K562 (cell line): Measurements from ENCODE around the gene DGCR8. TPM values are rescaled to one million over a fixed set of nuclear protein-coding genes. Genes with fewer than 3 reads are reported as not detected.

Experiments used
- ATAC-seq: fragments of 200-7000 bp; cut with Tn5 transposase; 3 replicates; pipeline ENCODE4 v1.9.1; 2020; ENCODE audit warnings: moderate library complexity
- BruUV-seq: library from RNA; stranded (reverse); fragments of 400-500 nt; replicated peaks from 2 replicates; lab custom pipeline; 2021; lab: Mats Ljungman, UMichigan
- CTCF ChIA-PET: fragments of 300-600 bp; formaldehyde crosslinking; extraction: SDS; loops from one replicate; lab custom pipeline; 2021; ENCODE audit warnings: low intra/inter-chr PET ratio; lab: Yijun Ruan, JAX
- POLR2A ChIA-PET: fragments of 300-600, 350-650 bp; sonication (Branson Sonifier 250); formaldehyde crosslinking; extraction: SDS; loops from one replicate; lab custom pipeline; 2021; ENCODE audit warnings: antibody characterized with exemption, inconsistent platforms; lab: Yijun Ruan, JAX
- DNase-seq, 4 experiments: peaks; one replicate each; pipeline versions ENCODE4 v3.0.0 to v3.0.0-alpha.2; 2011 to 2018; ENCODE audit warnings: low spot score in 3 of 4, mixed read lengths in 3 of 4; ENCODE audit errors: extremely low read depth in 1 of 4
- FAIRE-seq: peaks from 2 replicates; lab custom pipeline; 2011; peaks lifted over from hg19 to GRCh38; lab: Jason Lieb, UNC
- H2AFZ ChIP-seq: 2 replicates; pipeline ENCODE4 v1.6.0; 2011; ENCODE audit warnings: low read depth, low read length, control low read depth, inconsistent platforms
- H3K27ac ChIP-seq: fragments of 200-600 bp; 3 replicates; pipeline ENCODE4 v1.8.0; 2011; ENCODE audit warnings: low read depth, mild to moderate bottlenecking, control low read depth, inconsistent platforms, low read length, moderate library complexity, mixed read lengths; ENCODE audit errors: extremely low read depth
- H3K27me3 ChIP-seq, 2 experiments: fragments of 300-600 bp in 1 of 2; 2 replicates in 1 of 2; 3 replicates in 1 of 2; pipeline versions ENCODE4 v1.6.0 to v1.8.0; 2011; ENCODE audit warnings: inconsistent platforms in 2 of 2, low read length in 2 of 2, mild to moderate bottlenecking in 1 of 2, mixed read lengths in 1 of 2, moderate library complexity in 1 of 2; ENCODE audit not compliant: control insufficient read depth in 2 of 2, insufficient read depth in 2 of 2
- H3K36me3 ChIP-seq: fragments of 300-600 bp; 3 replicates; pipeline ENCODE4 v1.8.0; 2011; ENCODE audit warnings: mild to moderate bottlenecking, low read length, inconsistent platforms; ENCODE audit not compliant: control insufficient read depth, insufficient read depth
- H3K4me1 ChIP-seq, 2 experiments: fragments of 200-600 bp in 1 of 2; replicated peaks in 1 of 2; 2 replicates in 1 of 2; 3 replicates in 1 of 2; pipeline versions ENCODE4 v1.5.1 to v1.8.0; 2011; ENCODE audit warnings: inconsistent platforms in 2 of 2, low read length in 2 of 2, mild to moderate bottlenecking in 1 of 2, mixed read lengths in 1 of 2, moderate library complexity in 1 of 2; ENCODE audit not compliant: control insufficient read depth in 2 of 2, insufficient read depth in 2 of 2
- H3K4me2 ChIP-seq: 2 replicates; pipeline ENCODE4 v1.6.1; 2011; ENCODE audit warnings: low read length, control low read depth, inconsistent platforms, mixed read lengths; ENCODE audit not compliant: insufficient read depth
- H3K4me3 ChIP-seq: fragments of 200-600 bp; sonication (generic), shearing (Covaris generic); 2 replicates; pipeline ENCODE4 v1.5.1; 2016; ENCODE audit warnings: control low read depth, inconsistent platforms
- H3K79me2 ChIP-seq: fragments of 200-600 bp; 3 replicates; pipeline ENCODE4 v1.8.0; 2011; ENCODE audit warnings: low read length, inconsistent platforms; ENCODE audit not compliant: control insufficient read depth, insufficient read depth
- H3K9ac ChIP-seq, 2 experiments: 2 replicates each; pipeline versions ENCODE4 v1.6.0 to v1.6.1; 2011; ENCODE audit warnings: low read depth in 2 of 2, low read length in 2 of 2, control low read depth in 1 of 2, inconsistent platforms in 1 of 2, mild to moderate bottlenecking in 1 of 2, mixed read lengths in 1 of 2; ENCODE audit not compliant: insufficient read depth in 1 of 2
- H3K9me1 ChIP-seq: one replicate; pipeline ENCODE4 v1.6.0; 2011; ENCODE audit warnings: inconsistent platforms, mild to moderate bottlenecking, low read length, moderate library complexity; ENCODE audit not compliant: control insufficient read depth, insufficient read depth
- H3K9me3 ChIP-seq: replicated peaks from 2 replicates; pipeline ENCODE4 v1.5.1; 2011; ENCODE audit warnings: low read depth, low read length, inconsistent platforms; ENCODE audit not compliant: control insufficient read depth, insufficient read depth
- H4K20me1 ChIP-seq: replicated peaks from 2 replicates; pipeline ENCODE4 v1.6.1; 2011; ENCODE audit warnings: low read length, inconsistent platforms, mixed read lengths; ENCODE audit not compliant: control insufficient read depth, insufficient read depth
- PHF8 ChIP-seq: fragments of 200-600 bp; sonication (generic); IDR thresholded peaks from 2 replicates; pipeline ENCODE4 v1.6.1; 2012; ENCODE audit warnings: mixed run types, mild to moderate bottlenecking, inconsistent platforms, low read length, moderate library complexity, borderline replicate concordance
- PRPF4 ChIP-seq: fragments of 200-400 bp; formaldehyde crosslinking; IDR thresholded peaks from one replicate; pipeline ENCODE4 v1.6.1; 2017; ENCODE audit warnings: low read length, low read depth, mild to moderate bottlenecking; ENCODE audit not compliant: insufficient read depth, poor library complexity, severe bottlenecking
- ZNF232 ChIP-seq: sonication (generic); formaldehyde crosslinking; IDR thresholded peaks from 2 replicates; pipeline ENCODE4 v1.8.0; 2022; ENCODE audit warnings: mild to moderate bottlenecking, missing genetic modification reagents
- ZNF766 ChIP-seq: fragments of 200-800 bp; sonication (Bioruptor generic); conservative IDR thresholded peaks from 2 replicates; pipeline ENCODE4 v1.6.1; 2016; ENCODE audit warnings: missing genetic modification characterization, missing compliant biosample characterization
- WGBS: fragments of 100-300 bp; shearing (Covaris generic); methylation state at CpG from one replicate; pipeline ENCODE4 v1.1.6; 2016; ENCODE audit warnings: low coverage, mixed read lengths; ENCODE audit not compliant: insufficient coverage; ENCODE audit errors: missing lambda C conversion rate; 5-methylcytosine and 5-hydroxymethylcytosine counted together
- in situ Hi-C: fragments of 300-500 bp; cut with MboI; formaldehyde crosslinking; loops from 4 replicates; pipeline ENCODE4 v1.15.0; 2018; ENCODE audit warnings: inconsistent platforms, mixed read lengths
- intact Hi-C: fragments of 100-400 bp; cut with micrococcal nuclease; formaldehyde crosslinking; loops from 2 replicates; pipeline ENCODE4 v1.14.2; 2022
- polyA plus RNA-seq, 8 experiments: library from polyadenylated mRNA; depleted of rRNA in 4 of 8; stranded (reverse) in 5 of 8; unstranded in 3 of 8; fragments of >200 nt; fragmentation: Nextera tagmentation in 2 of 8; fragmentation: Illumina TruSeq in 1 of 8; extraction: Ambion mirVana in 2 of 8; extraction: Trizol in 1 of 8; gene quantifications; 2 replicates each; pipeline versions ENCODE4 v1.2.1 to v1.2.3, GENCODE V29; 2011 to 2014; ENCODE audit warnings: inconsistent platforms in 1 of 8, missing spikeins in 1 of 8
- total RNA-seq, 7 experiments: library from RNA; depleted of rRNA in 6 of 7; stranded (reverse); fragments of >200 nt in 6 of 7; fragmentation: Illumina TruSeq in 2 of 7; extraction: Trizol in 2 of 7; gene quantifications; 2 replicates each; pipeline versions ENCODE4 v1.2.1 to v1.2.3, GENCODE V29; 2011 to 2021; ENCODE audit warnings: low replicate concordance in 1 of 7
- TF ChIP-seq, protein P1 (sequence below): fragments of 250-450 bp; sonication (Bioruptor Pico); IDR thresholded peaks from 2 replicates; pipeline ENCODE4 v1.9.0; 2021; ENCODE audit warnings: mild to moderate bottlenecking, inconsistent platforms
- TF ChIP-seq, protein P2 (sequence below): fragments of 250-450 bp; sonication (Bioruptor Pico); IDR thresholded peaks from 2 replicates; pipeline ENCODE4 v1.4.0; 2020; ENCODE audit warnings: borderline replicate concordance
- TF ChIP-seq, protein P3 (sequence below), 2 experiments: fragments of 450-650 bp in 1 of 2; sonication (generic) in 1 of 2; formaldehyde crosslinking; conservative IDR thresholded peaks; 2 replicates each; pipeline versions ENCODE4 v1.4.0 to v1.8.1; 2020 to 2022; ENCODE audit warnings: mild to moderate bottlenecking in 1 of 2, missing genetic modification reagents in 1 of 2

DGCR8 gene
- total and polyA plus RNA-seq, 9 of the 15 experiments (the other 6 are each of a cell fraction or from before 2014, with no cell fraction given): 5.9 to 144 (median 80.1) TPM

DNA sequence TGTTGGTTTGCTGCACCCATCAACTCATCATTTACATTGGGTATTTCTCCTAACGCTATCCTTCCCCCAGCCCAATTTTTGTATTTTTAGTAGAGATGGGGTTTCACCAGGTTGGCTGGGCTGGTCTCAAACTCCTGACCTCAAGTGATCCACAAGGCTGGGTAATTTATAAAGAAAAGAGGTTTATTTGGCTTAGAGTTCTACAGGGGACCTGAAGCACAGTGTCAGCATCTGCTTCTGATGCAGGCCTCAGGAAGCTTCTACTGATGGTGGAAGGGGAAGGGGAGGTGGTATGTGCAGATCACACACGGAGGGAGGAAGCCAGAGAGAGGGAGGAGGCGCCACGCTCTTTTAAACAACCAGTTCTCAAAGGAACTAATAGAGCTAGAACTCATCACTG, 33.3 kb upstream of the DGCR8 start:
- TF ChIP-seq PRPF4 (no peak), ZNF766 (CRISPR knock-in tag) (peak; percentile 94), PHF8 (no peak)
- peaks cover 13% of the 10 kb centered on the region for H3K9me3 ChIP-seq
- POLR2A ChIA-PET: interaction anchor here (4.3 kb wide), 1 partner anchor 13 kb away, joined by 26 read pairs; no protein-coding TSS in a partner anchor
- ATAC-seq: no peak
- no peak overlapping the region for H3K9ac ChIP-seq
- in situ Hi-C loops (no loop called here), intact Hi-C loops (no loop called here)
- no peaks in the 10 kb centered on the region; the same call in 1 of the 2 replicates for H4K20me1 ChIP-seq
- H3K36me3 ChIP-seq: peaks cover 78% of the 10 kb centered on the region
- peaks cover under 1% of the 10 kb centered on the region for H3K9me1 ChIP-seq
- DNase-seq: no peak
- WGBS: 95% methylated on average over 4 of the region's 4 CpGs
- no peak overlapping the region for H3K27ac ChIP-seq
- H3K4me1 ChIP-seq: peaks cover 0 to 7% of the 10 kb centered on the region in 2 experiments; a peak in 1 of 5 replicates
- CTCF ChIA-PET: no interaction called here
- no peak for FAIRE-seq
- BruUV-seq: no TSS peak
- H2AFZ ChIP-seq: no peak overlapping the region
- H3K4me3 ChIP-seq: no peak overlapping the region
- no peak overlapping the region for H3K4me2 ChIP-seq
- no peaks in the 10 kb centered on the region for H3K27me3 ChIP-seq
- peaks cover 3% of the 10 kb centered on the region; the same call in 1 of the 3 replicates for H3K79me2 ChIP-seq

DNA sequence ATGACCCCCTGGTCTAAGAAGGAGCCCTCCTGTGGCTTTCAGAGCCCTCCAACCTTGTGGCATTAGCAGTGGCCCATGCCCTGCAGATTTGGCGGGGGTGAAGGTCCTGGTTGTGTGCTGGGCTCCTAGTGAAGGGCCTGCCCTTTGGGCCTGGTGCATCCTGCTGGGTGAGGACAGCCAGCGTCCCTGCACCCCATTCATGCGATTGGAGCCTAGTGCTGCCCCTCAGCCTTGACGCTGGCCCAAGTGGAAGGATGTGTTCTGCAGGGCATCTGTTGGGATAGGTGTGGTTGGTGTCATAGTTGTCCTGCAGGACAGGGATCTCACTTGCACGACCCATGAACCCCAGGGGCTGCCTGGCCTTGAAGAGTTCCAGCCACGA, 28.1 kb upstream of the DGCR8 start:
- WGBS: 87% methylated on average over 6 of the region's 6 CpGs
- H3K9ac ChIP-seq: peak overlapping the region in 1 of 2 experiments; percentile 73; a peak in 2 of 4 replicates
- H3K9me3 ChIP-seq: peaks cover 11% of the 10 kb centered on the region
- H3K4me1 ChIP-seq: peaks cover 0 to 40% of the 10 kb centered on the region in 2 experiments; a peak in 2 of 5 replicates
- in situ Hi-C loops: no loop called here
- FAIRE-seq (no peak), ATAC-seq (no peak), DNase-seq (no peak)
- intact Hi-C loops: no loop called here
- no peak overlapping the region for H3K27ac ChIP-seq
- peaks cover 87% of the 10 kb centered on the region for H3K36me3 ChIP-seq
- H3K27me3 ChIP-seq: no peaks in the 10 kb centered on the region
- H3K79me2 ChIP-seq: peaks cover under 1% of the 10 kb centered on the region; the same call in 1 of the 3 replicates
- POLR2A ChIA-PET: interaction anchor here (0.6 to 1.8 kb wide), 5 partner anchors 9 to 717 kb away, joined by 3 to 6 read pairs (median 5); no protein-coding TSS in a partner anchor
- no peak overlapping the region for H3K4me3 ChIP-seq
- CTCF ChIA-PET: no interaction called here
- peaks cover 6% of the 10 kb centered on the region for H3K9me1 ChIP-seq
- BruUV-seq: no TSS peak
- H4K20me1 ChIP-seq: peaks cover 2% of the 10 kb centered on the region; the same call in 1 of the 2 replicates
- TF ChIP-seq, protein P1, sequence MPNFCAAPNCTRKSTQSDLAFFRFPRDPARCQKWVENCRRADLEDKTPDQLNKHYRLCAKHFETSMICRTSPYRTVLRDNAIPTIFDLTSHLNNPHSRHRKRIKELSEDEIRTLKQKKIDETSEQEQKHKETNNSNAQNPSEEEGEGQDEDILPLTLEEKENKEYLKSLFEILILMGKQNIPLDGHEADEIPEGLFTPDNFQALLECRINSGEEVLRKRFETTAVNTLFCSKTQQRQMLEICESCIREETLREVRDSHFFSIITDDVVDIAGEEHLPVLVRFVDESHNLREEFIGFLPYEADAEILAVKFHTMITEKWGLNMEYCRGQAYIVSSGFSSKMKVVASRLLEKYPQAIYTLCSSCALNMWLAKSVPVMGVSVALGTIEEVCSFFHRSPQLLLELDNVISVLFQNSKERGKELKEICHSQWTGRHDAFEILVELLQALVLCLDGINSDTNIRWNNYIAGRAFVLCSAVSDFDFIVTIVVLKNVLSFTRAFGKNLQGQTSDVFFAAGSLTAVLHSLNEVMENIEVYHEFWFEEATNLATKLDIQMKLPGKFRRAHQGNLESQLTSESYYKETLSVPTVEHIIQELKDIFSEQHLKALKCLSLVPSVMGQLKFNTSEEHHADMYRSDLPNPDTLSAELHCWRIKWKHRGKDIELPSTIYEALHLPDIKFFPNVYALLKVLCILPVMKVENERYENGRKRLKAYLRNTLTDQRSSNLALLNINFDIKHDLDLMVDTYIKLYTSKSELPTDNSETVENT (CRISPR knock-in tag): peak; percentile 55; the same call in 1 of the 2 replicates
- TF ChIP-seq, protein P2, sequence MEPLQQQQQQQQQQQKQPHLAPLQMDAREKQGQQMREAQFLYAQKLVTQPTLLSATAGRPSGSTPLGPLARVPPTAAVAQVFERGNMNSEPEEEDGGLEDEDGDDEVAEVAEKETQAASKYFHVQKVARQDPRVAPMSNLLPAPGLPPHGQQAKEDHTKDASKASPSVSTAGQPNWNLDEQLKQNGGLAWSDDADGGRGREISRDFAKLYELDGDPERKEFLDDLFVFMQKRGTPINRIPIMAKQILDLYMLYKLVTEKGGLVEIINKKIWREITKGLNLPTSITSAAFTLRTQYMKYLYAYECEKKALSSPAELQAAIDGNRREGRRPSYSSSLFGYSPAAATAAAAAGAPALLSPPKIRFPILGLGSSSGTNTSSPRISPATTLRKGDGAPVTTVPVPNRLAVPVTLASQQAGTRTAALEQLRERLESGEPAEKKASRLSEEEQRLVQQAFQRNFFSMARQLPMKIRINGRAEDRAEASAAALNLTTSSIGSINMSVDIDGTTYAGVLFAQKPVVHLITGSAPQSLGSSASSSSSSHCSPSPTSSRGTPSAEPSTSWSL (CRISPR knock-in tag): 0 out of 2 replicates have a peak, but pooled peaks have one; percentile 8
- no peak for TF ChIP-seq ZNF232 (CRISPR knock-in tag)
- TF ChIP-seq, protein P3, sequence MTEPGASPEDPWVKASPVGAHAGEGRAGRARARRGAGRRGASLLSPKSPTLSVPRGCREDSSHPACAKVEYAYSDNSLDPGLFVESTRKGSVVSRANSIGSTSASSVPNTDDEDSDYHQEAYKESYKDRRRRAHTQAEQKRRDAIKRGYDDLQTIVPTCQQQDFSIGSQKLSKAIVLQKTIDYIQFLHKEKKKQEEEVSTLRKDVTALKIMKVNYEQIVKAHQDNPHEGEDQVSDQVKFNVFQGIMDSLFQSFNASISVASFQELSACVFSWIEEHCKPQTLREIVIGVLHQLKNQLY (CRISPR knock-in tag; conservative IDR thresholded peaks at IDR 0.05): 0 out of 4 replicates have a peak, but pooled peaks of 1 of the 2 experiments have one; percentile 26
- no peak overlapping the region for H2AFZ ChIP-seq
- H3K4me2 ChIP-seq: no peak overlapping the region
